VCaP (cell line): Measurements from ENCODE around the gene IQGAP3.
A peak's percentile ranks its signal among the peaks of the same experiment; 100 is the strongest.
"Not testable (repeated sequence)": the region's sequence is repeated elsewhere in the genome, so short reads cannot be mapped to it uniquely, and the experiment has no call there.

Experiments
- H3K27ac ChIP-seq: fragments of 450-650 bp; 2 replicates; pipeline ENCODE4 v1.5.1; 2017
- TF ChIP-seq, protein P1 (sequence below): fragments of 450-650 bp; conservative IDR thresholded peaks from 2 replicates; pipeline ENCODE4 v1.5.1; 2017; ENCODE audit warnings: mild to moderate bottlenecking, moderate library complexity

The IQGAP3 gene

DNA sequence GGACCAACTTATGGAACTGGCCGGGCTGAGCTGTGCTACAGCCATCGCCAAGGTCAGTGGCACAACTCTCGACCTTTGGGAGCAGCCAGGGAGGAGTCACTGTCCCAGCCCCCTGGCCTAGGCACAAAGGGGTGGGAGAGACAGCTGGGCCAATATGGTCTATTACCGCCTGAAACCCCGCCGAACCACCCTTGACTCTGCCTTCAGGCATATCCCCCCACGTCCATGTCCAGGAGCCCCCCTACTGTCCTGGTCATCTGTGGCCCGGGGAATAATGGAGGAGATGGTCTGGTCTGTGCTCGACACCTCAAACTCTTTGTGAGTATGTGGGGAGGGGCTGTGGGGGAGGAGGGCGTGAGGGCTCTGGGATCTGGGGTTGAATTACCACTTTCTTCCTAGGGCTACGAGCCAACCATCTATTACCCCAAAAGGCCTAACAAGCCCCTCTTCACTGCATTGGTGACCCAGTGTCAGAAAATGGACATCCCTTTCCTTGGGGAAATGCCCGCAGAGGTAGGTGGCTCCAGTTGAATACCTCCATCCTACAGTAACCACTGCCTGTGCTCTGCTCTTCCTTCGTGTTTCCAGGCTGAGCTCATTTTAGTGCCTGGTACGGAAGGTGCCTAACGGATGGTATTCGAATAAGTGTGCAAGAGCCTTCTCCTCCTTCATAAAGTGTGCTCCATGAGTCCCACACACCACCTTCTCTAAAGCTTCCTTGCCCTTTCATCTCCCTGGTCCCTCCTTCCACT is 20.0 kb upstream of the IQGAP3 start:
- peak overlapping the region; percentile 84 for H3K27ac ChIP-seq
- TF ChIP-seq, protein P1, sequence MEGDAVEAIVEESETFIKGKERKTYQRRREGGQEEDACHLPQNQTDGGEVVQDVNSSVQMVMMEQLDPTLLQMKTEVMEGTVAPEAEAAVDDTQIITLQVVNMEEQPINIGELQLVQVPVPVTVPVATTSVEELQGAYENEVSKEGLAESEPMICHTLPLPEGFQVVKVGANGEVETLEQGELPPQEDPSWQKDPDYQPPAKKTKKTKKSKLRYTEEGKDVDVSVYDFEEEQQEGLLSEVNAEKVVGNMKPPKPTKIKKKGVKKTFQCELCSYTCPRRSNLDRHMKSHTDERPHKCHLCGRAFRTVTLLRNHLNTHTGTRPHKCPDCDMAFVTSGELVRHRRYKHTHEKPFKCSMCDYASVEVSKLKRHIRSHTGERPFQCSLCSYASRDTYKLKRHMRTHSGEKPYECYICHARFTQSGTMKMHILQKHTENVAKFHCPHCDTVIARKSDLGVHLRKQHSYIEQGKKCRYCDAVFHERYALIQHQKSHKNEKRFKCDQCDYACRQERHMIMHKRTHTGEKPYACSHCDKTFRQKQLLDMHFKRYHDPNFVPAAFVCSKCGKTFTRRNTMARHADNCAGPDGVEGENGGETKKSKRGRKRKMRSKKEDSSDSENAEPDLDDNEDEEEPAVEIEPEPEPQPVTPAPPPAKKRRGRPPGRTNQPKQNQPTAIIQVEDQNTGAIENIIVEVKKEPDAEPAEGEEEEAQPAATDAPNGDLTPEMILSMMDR: no peak

DNA sequence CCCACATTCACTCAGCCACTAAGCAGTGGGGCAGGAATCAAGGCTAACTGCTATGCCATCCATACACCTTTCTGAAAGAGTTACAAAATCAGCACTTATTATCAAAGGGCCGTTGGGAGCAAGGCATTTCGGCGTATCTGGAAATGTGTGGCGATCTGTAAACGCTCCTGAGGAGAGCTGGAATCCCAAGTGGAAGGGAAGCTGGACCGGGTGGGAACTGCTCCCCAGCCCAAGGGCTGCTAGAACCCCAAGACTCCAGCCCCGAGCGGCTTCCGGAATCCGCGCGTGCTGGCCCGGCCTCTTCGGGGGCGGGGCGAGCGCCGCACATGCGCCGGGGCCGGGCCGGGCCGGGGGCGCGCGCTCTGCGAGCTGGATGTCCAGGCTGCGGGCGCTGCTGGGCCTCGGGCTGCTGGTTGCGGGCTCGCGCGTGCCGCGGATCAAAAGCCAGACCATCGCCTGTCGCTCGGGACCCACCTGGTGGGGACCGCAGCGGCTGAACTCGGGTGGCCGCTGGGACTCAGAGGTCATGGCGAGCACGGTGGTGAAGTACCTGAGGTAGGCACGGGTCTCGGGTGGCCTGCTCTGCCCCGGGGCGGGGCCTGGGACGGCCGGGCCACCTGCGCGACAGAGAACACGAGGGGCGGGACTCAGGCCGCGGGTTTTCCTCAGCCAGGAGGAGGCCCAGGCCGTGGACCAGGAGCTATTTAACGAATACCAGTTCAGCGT is 19.2 kb upstream of the IQGAP3 start, which contains the start of gene NAXE:
TSS of gene NAXE (plus strand) at position 345 of the 726 bp plus-strand sequence. CDS start at position 374, 29 bp downstream.
- H3K27ac ChIP-seq: peak within 1 kb of the TSS; percentile 84
- TF ChIP-seq, protein P1: no peak

DNA sequence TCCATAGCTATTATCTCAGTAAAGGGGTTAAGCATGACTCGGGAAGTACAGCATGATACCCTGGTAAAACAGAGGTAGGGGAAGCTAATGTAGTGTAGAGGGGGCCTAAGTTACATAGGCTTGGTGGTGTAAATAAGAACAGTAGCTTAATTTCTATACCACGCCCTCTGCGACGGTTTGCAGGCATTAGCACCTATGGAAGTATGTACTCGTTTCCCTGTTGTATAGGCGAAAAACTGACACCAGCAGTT is 18.7 kb upstream of the IQGAP3 start:
- H3K27ac ChIP-seq: peak overlapping the region; percentile 84
- TF ChIP-seq, protein P1: no peak

DNA sequence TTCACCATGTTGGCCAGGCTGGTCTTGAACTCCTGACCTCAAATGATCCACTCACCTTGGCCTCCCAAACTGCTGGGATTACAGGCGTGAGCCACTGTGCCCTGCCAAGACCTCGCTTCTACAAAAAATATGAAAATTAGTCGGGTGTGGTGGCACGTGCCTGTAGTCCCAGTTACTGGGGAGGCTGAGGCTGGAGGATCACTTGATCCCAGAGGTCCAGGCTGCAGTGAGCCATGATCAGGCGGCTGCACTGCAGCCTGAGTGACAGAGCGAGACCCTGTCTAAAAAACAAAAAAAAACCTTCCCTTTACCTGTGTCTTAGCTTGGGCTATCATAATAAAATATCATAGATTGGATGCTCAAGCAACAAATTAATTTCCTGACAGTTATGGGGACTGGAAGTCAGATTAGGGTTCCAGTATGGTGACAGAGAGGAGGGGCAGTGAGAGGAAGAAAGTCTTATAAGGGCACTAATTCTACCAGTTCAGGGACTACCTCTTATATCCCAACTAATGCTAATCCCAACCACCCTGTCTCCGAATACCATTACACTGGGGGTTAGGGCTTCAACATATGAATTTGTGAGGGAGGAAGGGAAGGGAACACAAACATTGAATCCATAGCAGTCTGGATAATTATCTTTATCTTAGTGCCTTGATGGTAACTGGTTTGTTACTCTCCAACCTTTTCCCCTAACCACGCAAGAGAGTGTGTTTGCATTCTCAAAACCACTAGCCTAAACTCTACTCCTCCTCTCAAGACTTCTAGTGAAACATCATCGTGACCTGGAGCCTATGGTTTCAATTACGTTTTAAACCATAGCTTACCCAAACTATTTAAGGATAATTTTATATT is 18.2 kb upstream of the IQGAP3 start:
- TF ChIP-seq, protein P1: no peak
- peak overlapping the region; percentile 84 for H3K27ac ChIP-seq

DNA sequence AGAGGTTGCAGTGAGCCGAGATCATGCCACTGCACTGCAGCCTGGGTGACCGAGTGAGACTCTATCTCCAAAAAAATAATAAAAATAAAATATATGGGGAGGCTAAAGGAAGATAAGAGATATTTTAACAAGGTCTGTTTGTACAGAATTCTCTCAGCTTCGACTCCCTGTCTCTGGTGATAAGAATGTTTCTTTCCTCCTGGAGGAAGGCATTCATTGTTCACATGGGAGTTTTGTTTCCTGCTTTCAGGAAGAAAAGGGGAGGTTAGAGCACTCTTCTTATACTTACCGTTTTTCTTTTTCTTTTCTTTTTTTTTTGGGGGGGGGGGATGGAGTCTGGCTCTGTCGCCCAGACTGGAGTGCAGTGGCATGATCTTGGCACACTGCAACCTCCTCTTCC is 17.2 kb upstream of the IQGAP3 start:
- TF ChIP-seq, protein P1: no peak
- H3K27ac ChIP-seq: no peak overlapping the region

DNA sequence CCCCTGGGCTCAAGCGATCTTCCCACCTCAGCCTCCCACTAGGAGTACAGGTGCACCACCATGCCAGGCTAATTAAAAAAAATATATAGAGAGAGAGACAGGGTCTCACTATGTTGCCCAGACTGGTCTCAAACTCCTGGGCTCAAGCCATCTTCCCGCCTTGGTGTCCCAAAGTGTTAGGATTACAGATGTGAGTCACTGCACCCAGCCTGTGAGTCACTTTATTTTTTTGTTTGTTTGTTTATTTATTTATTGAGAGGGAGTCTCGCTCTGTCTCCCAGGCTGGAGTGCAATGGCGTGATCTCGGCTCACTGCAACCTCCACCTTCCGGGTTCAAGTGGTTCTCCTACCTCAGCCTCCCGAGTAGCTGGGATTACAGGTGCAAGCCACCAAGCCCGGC is 15.6 kb upstream of the IQGAP3 start:
- H3K27ac ChIP-seq: not testable (repeated sequence)

DNA sequence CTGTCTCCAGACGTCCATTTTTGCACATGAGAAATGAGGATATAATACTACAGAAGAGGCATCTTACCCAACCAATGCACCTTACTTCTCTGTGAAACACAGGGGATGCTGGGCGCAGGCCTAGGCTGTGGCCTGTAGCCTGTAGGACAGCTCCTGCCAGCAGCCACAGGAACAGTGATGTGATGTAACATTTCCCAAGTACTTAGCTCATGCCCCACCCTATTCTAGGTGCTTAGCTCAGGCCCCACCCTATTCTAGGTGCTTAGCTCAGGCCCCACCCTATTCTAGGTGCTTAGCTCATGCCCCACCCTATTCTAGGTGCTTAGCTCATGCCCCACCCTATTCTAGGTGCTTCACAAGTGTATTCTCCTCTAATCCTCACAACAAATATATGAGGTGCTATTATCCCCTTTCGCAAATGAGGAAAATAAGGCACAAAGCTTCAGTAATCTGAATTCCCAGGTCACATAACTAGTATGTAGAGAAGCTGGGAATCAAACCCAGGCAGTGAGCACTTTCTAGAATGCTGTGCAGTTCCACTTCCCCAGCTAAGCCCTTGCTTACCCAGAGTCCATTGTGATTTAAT is 14.6 kb upstream of the IQGAP3 start:
- no peak overlapping the region for H3K27ac ChIP-seq
- TF ChIP-seq, protein P1: no peak
